Measurements from ENCODE around the gene UNC13B.

DNA sequence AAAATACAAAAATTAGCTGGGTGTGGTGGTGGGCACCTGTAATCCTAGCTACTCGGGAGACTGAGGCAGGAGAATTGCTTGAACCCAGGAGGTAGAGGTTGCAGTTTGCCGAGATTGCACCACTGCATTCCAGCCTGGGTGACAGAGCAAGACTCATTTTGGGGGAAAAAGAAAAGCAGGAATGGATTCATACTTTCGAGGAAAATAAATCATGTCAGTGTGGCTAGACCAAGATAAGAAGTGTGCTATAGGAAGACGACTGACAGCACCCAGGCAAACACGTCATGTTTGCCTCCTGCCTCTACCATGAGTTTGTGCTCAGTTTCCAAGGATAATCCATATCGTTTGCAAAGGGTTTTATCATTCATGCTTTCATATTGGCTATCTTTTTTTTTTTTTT is 26.9 kb upstream of the UNC13B start:
- no peak for TF ChIP-seq POLR2AphosphoS5 (IDR thresholded peaks at IDR 0.05; ENCODE audit: low read depth, low read length)
- TF ChIP-seq TAF1 (IDR thresholded peaks at IDR 0.05; ENCODE audit: borderline replicate concordance, insufficient read depth, low read length) = no peak
